Astrocyte of the spinal cord (primary cell): ENCODE data around the gene CDKN2AIPNL.

Experiments
- DNase-seq: peaks from one replicate; pipeline ENCODE4 v3.0.0; 2011; ENCODE audit warnings: low read depth, low spot score
- H3K4me3 ChIP-seq: 2 replicates; pipeline ENCODE4 v1.5.1; 2011; ENCODE audit warnings: low read depth, mild to moderate bottlenecking, low read length, moderate library complexity
- in situ Hi-C: cut with HindIII; loops from 2 replicates; pipeline ENCODE4 v1.10.0; 2017; ENCODE audit warnings: low sequenced_read_pairs
- TF ChIP-seq, protein P1 (sequence below): IDR thresholded peaks from 2 replicates; pipeline ENCODE4 v1.5.1; 2012; ENCODE audit warnings: low read depth, mild to moderate bottlenecking, low read length, inconsistent platforms

Gene CDKN2AIPNL

DNA sequence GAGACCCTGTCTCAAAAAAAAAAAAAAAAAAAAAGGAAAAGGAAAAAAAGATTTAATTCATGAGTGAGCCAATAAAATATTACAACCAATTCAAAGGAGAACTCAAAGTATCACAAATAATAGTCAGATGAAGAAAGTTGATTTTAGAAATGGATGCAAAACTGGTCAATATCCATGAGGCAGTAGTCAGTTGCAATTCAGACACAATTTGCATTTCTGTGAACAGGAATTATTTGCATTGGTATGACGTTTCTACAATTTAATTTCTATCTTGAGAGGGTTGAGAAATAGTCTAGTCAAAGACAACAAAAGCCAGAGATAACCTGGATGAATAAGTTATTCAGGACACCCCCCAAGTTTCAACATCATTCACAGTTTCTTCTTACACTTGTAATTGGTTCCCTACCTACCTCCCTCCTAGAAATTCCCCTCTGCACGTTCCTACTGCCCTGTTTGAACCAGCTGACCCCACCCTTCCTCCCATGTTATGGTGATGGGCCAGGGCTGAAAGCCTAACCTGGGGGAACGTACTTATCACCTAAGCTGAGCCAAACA, 28.6 kb upstream of the CDKN2AIPNL start:
- TF ChIP-seq, protein P1, sequence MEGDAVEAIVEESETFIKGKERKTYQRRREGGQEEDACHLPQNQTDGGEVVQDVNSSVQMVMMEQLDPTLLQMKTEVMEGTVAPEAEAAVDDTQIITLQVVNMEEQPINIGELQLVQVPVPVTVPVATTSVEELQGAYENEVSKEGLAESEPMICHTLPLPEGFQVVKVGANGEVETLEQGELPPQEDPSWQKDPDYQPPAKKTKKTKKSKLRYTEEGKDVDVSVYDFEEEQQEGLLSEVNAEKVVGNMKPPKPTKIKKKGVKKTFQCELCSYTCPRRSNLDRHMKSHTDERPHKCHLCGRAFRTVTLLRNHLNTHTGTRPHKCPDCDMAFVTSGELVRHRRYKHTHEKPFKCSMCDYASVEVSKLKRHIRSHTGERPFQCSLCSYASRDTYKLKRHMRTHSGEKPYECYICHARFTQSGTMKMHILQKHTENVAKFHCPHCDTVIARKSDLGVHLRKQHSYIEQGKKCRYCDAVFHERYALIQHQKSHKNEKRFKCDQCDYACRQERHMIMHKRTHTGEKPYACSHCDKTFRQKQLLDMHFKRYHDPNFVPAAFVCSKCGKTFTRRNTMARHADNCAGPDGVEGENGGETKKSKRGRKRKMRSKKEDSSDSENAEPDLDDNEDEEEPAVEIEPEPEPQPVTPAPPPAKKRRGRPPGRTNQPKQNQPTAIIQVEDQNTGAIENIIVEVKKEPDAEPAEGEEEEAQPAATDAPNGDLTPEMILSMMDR, result no peak
- DNase-seq, result no peak
- no peak overlapping the region for H3K4me3 ChIP-seq
- in situ Hi-C loops, result no loop called here

DNA sequence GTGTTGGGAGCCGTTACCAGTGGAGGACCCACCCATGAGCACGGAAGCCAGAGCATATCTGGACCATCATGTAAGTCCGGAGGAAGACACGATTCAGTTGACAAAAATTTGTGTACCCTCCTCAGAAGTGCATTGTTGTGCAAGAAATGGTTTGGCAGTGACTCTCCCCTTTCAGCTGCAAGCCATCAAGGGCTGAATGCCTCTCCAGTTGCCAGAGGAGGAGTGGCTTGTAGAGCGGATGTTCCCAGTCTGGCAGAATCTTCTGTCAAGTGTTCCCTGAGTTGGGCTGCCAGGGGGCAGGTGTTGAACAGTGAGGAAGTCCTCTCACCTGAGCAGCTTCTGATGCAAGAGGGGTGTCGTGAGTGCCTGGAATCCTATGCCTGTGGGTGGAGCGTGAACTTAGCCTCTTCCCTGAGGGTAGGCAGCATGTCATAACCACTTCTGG, 27.6 kb upstream of the CDKN2AIPNL start:
- in situ Hi-C loops, result no loop called here
- no peak overlapping the region for H3K4me3 ChIP-seq
- TF ChIP-seq, protein P1, result no peak
- DNase-seq, result peak; percentile 86

DNA sequence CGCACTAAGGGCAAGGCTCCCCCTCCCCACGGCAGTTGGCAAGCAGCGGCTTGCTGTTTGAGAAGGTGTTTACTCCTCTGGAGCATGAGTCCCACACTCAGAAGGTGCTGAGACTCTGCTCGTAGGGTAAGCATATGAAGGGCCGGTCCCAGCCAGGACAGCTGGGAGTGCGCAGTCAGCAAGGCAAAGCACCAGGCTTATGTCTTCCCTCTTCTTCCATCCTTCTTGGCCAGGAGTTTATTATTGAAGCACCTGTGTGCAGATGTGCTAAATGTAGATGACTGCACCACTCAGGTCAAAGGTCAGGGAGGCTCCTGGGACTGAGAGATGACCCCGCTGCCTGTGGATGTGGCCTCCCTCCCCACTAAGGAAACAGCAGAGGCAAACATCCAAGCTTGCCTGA, 27.0 kb upstream of the CDKN2AIPNL start:
- in situ Hi-C loops, result no loop called here
- DNase-seq, result no peak
- TF ChIP-seq, protein P1, result no peak
- no peak overlapping the region for H3K4me3 ChIP-seq

DNA sequence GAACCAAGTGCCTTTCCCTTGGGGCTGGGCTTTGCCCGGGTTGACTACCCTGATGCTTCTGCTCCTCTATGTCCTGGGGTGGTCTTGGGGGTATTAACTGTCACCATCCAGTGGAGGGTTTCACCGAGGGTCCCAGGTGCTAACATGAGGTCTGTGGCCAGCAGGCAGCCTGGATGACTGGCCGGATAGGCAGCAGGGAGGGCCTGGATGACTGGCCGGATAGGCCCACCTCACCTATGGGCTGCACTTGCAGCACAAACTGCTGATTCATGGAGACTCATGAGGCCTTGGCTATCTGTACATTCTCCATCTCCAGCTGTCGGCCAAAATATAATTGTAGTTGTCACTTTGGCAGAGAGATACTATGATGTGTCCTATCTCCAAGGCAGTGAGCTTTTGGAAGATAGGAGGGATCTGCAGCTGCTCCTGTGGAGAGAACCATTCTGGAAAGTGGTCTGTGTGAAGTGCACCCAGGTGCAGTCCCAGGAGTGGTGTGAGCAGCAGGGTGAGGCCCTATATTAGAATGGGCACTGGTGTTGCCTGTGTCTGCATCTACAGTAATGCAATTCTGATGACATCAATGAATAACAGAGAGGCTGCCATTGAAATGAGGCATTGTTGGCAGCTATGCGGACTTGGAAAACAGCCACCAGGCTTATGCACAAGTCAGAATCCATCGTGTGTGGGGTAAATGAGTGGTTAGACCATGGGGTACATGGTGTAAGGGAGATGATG, 26.3 kb upstream of the CDKN2AIPNL start:
- TF ChIP-seq, protein P1, result no peak
- H3K4me3 ChIP-seq, result no peak overlapping the region
- peak; percentile 79 for DNase-seq
- in situ Hi-C loops, result no loop called here

DNA sequence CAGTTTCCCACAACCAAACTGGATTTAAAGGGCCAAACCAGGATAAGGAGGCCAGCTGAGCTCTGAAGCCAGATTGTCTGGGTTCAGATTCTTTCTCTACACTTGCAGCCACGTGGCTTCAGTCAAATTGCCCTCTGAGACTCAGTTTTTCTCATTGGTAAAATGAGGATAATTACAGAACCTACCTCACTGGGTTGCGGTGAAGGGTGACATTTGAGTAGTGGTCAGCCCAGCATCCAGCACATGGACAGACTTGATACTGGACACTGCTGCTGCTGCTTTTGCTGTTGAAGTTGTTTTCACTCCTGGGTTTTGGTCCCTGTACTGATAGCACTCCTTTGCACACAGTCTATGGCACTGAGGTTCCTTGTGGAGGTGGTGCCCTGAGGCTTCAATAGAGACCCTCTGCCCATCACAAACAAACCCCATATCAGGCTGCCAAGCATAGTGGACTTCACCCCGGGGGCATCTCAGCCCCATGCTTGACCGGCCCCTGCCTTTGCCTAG, 25.7 kb upstream of the CDKN2AIPNL start:
- no peak for DNase-seq
- TF ChIP-seq, protein P1, result no peak
- H3K4me3 ChIP-seq, result no peak overlapping the region
- in situ Hi-C loops, result no loop called here

DNA sequence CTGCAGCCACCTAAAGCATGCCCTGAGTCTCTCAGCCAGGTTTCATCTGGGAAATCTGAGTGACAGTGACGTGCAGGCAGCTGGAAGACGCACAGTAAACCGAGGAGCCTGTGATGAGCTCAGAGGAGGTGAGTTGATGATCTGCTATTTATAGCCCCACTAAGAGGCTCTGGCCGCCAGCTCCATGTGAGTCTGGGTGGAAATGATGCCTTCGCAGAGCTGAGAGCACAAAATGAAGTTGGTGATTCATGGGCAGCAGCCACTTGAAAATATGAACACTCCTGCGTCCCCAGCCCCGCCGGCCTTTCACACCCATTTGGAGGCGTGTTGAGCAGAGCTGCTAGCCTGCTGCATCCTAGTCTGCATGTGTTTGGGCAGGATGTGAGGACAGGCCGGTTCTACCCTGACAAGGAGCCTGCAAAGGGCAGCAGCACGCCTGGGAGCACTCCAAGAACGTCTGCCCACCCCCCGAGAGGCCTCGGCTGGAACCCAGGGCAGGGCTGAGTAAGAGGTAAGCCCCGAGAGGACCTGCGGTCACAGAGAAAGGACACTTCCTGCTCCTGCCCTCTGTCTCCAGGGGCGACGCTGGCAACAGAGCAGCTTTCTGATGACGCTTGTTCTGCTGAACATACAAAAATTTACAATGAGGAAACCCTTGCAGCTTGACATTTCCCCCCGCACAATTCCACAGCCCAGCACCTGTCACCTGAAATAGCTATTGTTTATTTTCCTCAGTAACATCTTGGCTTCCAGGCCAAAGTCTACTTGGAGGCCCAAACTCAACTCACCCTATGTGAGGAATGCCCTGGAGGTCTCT, 25.1 kb upstream of the CDKN2AIPNL start:
- DNase-seq, result peak; percentile 95
- TF ChIP-seq, protein P1, result no peak
- in situ Hi-C loops, result no loop called here
- no peak overlapping the region for H3K4me3 ChIP-seq
